Naive thymus-derived CD4-positive, alpha-beta T cell (primary cell): Measurements from ENCODE around the gene PMF1. TPM values are rescaled to one million over a fixed set of nuclear protein-coding genes. Genes with fewer than 3 reads are reported as not detected.

ENCODE experiments used
- ATAC-seq: fragments of 150-1000 bp; cut with Tn5 transposase; 2 replicates; pipeline ENCODE4 v1.10.0; 2021; ENCODE audit warnings: mild to moderate bottlenecking, moderate library complexity
- CTCF ChIA-PET: fragments of 350-600 bp; sonication (Branson Sonifier 250); formaldehyde crosslinking; loops from one replicate; lab custom pipeline; 2021; ENCODE audit warnings: antibody characterized with exemption; lab: Charles Lee
- POLR2A ChIA-PET: fragments of 350-600 bp; sonication (Branson Sonifier 250); formaldehyde crosslinking; loops from one replicate; lab custom pipeline; 2021; ENCODE audit warnings: antibody characterized with exemption, inconsistent platforms; lab: Charles Lee
- DNase-seq, 9 donors: peaks; one replicate each; pipeline versions ENCODE4 v3.0.0 to v3.0.0-alpha.2; 2020 to 2022; ENCODE audit warnings: mixed read lengths in 1 of 9
- H3K27ac ChIP-seq: one replicate; pipeline ENCODE4 v1.7.0; 2013; ENCODE audit warnings: mild to moderate bottlenecking, low read depth, low read length, moderate library complexity
- H3K27me3 ChIP-seq, 2 donors: one replicate each; pipeline ENCODE4 v1.7.0; 2013; ENCODE audit warnings: low read length in 2 of 2, mild to moderate bottlenecking in 2 of 2, moderate library complexity in 2 of 2; ENCODE audit not compliant: control insufficient read depth in 2 of 2, insufficient read depth in 2 of 2
- H3K36me3 ChIP-seq, 3 experiments: 1 replicate in 2 of 3; 2 replicates in 1 of 3; pipeline ENCODE4 v1.7.0; 2013; ENCODE audit warnings: low read length in 3 of 3, mild to moderate bottlenecking in 3 of 3, moderate library complexity in 1 of 3; ENCODE audit not compliant: insufficient read depth in 3 of 3, control insufficient read depth in 2 of 3
- H3K4me1 ChIP-seq, 2 donors: one replicate each; pipeline ENCODE4 v1.7.0; 2013; ENCODE audit warnings: low read length in 2 of 2, mild to moderate bottlenecking in 2 of 2, moderate library complexity in 1 of 2; ENCODE audit not compliant: control insufficient read depth in 2 of 2, insufficient read depth in 2 of 2
- H3K4me3 ChIP-seq: 2 replicates; pipeline ENCODE4 v1.7.0; 2013; ENCODE audit warnings: mild to moderate bottlenecking, low read length
- H3K9me3 ChIP-seq, 3 experiments: 1 replicate in 2 of 3; 2 replicates in 1 of 3; pipeline ENCODE4 v1.7.0; 2013; ENCODE audit warnings: low read length in 3 of 3; ENCODE audit not compliant: control insufficient read depth in 2 of 3
- H3K27ac Mint-ChIP-seq, 9 donors: one replicate each; pipeline ENCODE4 v1.8.0; 2020 to 2022; ENCODE audit warnings: mixed read lengths in 9 of 9, mild to moderate bottlenecking in 8 of 9, moderate library complexity in 5 of 9, inconsistent platforms in 2 of 9
- H3K27me3 Mint-ChIP-seq, 5 donors: one replicate each; pipeline ENCODE4 v1.8.0; 2021 to 2022; ENCODE audit warnings: mixed read lengths in 5 of 5, mild to moderate bottlenecking in 1 of 5
- H3K36me3 Mint-ChIP-seq, 5 donors: one replicate each; pipeline ENCODE4 v1.8.0; 2020 to 2022; ENCODE audit warnings: mixed read lengths in 5 of 5, mild to moderate bottlenecking in 3 of 5, inconsistent platforms in 1 of 5
- H3K4me1 Mint-ChIP-seq, 7 donors: one replicate each; pipeline ENCODE4 v1.8.0; 2020 to 2022; ENCODE audit warnings: mixed read lengths in 7 of 7, mild to moderate bottlenecking in 3 of 7, inconsistent platforms in 1 of 7
- H3K4me3 Mint-ChIP-seq, 10 donors: one replicate each; pipeline ENCODE4 v1.8.0; 2020 to 2022; ENCODE audit warnings: mild to moderate bottlenecking in 10 of 10, mixed read lengths in 10 of 10, moderate library complexity in 6 of 10, inconsistent platforms in 2 of 10
- H3K9me3 Mint-ChIP-seq, 11 donors: one replicate each; pipeline ENCODE4 v1.8.0; 2020 to 2022; ENCODE audit warnings: mixed read lengths in 11 of 11, mild to moderate bottlenecking in 4 of 11, inconsistent platforms in 1 of 11, moderate library complexity in 1 of 11
- intact Hi-C, 2 donors: fragments of 100-400 bp; cut with micrococcal nuclease; formaldehyde crosslinking; loops; one replicate each; pipeline ENCODE4 v1.15.1; 2023
- polyA plus RNA-seq, 2 donors: library from polyadenylated mRNA; unstranded; fragments of 300-500 nt; fragmentation: Illumina TruSeq; gene quantifications; one replicate each; pipeline ENCODE4 v1.2.3, GENCODE V29; 2021
- total RNA-seq, 6 experiments: library from RNA in 5 of 6; stranded (reverse) in 5 of 6; gene quantifications; 1 replicate in 5 of 6; 2 replicates in 1 of 6; pipeline ENCODE4 v1.2.3 and lab custom pipeline; 2021 to 2026

The PMF1 gene, protein sequence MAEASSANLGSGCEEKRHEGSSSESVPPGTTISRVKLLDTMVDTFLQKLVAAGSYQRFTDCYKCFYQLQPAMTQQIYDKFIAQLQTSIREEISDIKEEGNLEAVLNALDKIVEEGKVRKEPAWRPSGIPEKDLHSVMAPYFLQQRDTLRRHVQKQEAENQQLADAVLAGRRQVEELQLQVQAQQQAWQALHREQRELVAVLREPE
- 10 to 100 TPM; 42.2 to 76.1 (median 58.2) TPM for total RNA-seq
- polyA plus RNA-seq, result 10 to 100 TPM; 72.4 to 81.2 TPM
- total RNA-seq (lab: John Stamatoyannopoulos, UW), result 16.8 reads per million, percentile 46 among the genes with 10 or more reads in this experiment

DNA sequence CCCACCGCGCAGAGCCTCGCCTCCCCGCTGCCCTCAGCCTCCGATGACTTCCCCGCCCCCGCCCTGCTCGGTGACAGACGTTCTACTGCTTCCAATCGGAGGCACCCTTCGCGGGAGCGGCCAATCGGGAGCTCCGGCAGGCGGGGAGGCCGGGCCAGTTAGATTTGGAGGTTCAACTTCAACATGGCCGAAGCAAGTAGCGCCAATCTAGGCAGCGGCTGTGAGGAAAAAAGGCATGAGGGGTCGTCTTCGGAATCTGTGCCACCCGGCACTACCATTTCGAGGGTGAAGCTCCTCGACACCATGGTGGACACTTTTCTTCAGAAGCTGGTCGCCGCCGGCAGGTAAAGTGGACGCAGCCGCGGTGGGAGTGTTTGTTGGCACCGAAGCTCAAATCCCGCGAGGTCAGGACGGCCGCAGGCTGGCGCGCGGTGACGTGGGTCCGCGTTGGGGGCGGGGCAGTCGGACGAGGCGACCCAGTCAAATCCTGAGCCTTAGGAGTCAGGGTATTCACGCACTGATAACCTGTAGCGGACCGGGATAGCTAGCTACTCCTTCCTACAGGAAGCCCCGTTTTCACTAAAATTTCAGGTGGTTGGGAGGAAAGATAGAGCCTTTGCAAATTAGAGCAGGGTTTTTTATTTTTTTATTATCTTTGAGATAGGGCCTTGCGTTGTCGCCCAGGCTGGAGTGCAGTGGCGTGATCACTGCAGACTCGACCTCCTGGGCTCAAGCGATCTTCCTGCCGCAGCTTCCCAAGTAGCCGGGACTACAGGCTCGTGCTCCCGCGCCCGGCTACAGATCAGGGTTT, at the start of gene PMF1:
Gene PMF1, plus strand, starts transcription at position 175 of the 811 bp plus-strand sequence. Its CDS starts 9 bp downstream, at position 184.
- ChIA-PET CTCF (interaction anchor here (0.6 to 1.6 kb wide), 7 partner anchors 11 to 1257 kb away, joined by 3 to 11 read pairs (median 3); partner anchors contain the start of genes PBXIP1 and SLC25A44), POLR2A (interaction anchor here (0.6 to 3.1 kb wide), 25 partner anchors 9 to 968 kb away, joined by 3 to 30 read pairs (median 3); partner anchors contain the start of genes MEF2D, PRCC, SLC25A44 and SMG5)
- Mint-ChIP-seq H3K36me3 (peaks cover 3 to 30% (median 21%) of the 10 kb centered on the region in 5 donors), H3K27me3 (no peaks in the 10 kb centered on the region), H3K4me3 (peak within 1 kb of the TSS; percentile 90 to 99 (median 96)), H3K4me1 (peaks cover 20 to 58% (median 41%) of the 10 kb centered on the region in 7 donors), H3K27ac (peak within 1 kb of the TSS; percentile 98 to 100 (median 99)), H3K9me3 (no peaks in the 10 kb centered on the region)
- DNase-seq, result peak; percentile 83 to 97 (median 95)
- peaks cover 0 to 36% (median 0%) of the 10 kb centered on the region in 3 experiments for H3K36me3 ChIP-seq
- peak; percentile 98 for ATAC-seq
- peaks cover 8 to 17% of the 10 kb centered on the region in 2 donors for H3K4me1 ChIP-seq
- peak within 1 kb of the TSS; percentile 85 for H3K4me3 ChIP-seq
- H3K27me3 ChIP-seq, result no peaks in the 10 kb centered on the region
- H3K27ac ChIP-seq, result peak within 1 kb of the TSS; percentile 94
- intact Hi-C loops, result loop anchor here (1.0 to 10.0 kb wide), 10 partner anchors 12 to 528 kb away; partner anchors contain the start of genes CCT3 (in 2 of the 2), TSACC (in 2 of the 2), GON4L (in 1 of the 2) and LAMTOR2 (in 1 of the 2)
- no peaks in the 10 kb centered on the region for H3K9me3 ChIP-seq

DNA sequence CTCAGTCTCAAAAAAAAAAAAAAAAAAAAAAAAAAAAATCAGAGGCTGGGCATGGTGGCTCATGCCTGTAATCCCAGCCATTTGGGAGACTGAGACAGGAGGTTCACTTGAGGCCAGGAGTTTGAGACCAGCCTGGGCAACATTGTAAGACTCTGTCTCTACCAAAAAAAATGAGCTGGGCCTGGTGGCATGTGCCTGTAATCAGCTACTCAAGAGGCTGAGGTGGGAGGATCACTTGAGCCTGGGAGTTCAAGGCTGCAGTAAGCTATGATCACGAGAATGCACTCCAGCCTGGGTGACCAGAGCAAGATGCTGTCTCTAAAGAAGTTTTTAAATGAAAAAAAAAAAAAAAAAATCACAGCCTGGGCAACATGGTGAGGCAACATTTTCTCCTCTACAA, 49.1 kb upstream of the PMF1 start:
- DNase-seq (no peak), ATAC-seq (no peak)
- no peak overlapping the region for H3K27ac Mint-ChIP-seq
- H3K27me3 ChIP-seq, result no peaks in the 10 kb centered on the region
- peaks cover 0 to 3% (median 0%) of the 10 kb centered on the region in 11 donors for H3K9me3 Mint-ChIP-seq
- POLR2A ChIA-PET, result interaction anchor here (0.5 to 1.4 kb wide), 3 partner anchors 10 to 752 kb away, joined by 3 to 6 read pairs (median 4); no protein-coding TSS in a partner anchor
- intact Hi-C loops, result no loop called here
- CTCF ChIA-PET, result interaction anchor here (1.7 kb wide), 1 partner anchor 17 kb away, joined by 5 read pairs; no protein-coding TSS in a partner anchor
- H3K9me3 ChIP-seq, result no peaks in the 10 kb centered on the region
- peaks cover 4 to 29% (median 15%) of the 10 kb centered on the region in 7 donors for H3K4me1 Mint-ChIP-seq
- no peak overlapping the region for H3K4me3 ChIP-seq
- no peaks in the 10 kb centered on the region for H3K27me3 Mint-ChIP-seq
- peaks cover 0 to 7% (median 0%) of the 10 kb centered on the region in 5 donors for H3K36me3 Mint-ChIP-seq
- H3K27ac ChIP-seq, result no peak overlapping the region
- H3K4me3 Mint-ChIP-seq, result no peak overlapping the region
- H3K36me3 ChIP-seq, result no peaks in the 10 kb centered on the region
- H3K4me1 ChIP-seq, result peaks cover 3 to 5% of the 10 kb centered on the region in 2 donors

DNA sequence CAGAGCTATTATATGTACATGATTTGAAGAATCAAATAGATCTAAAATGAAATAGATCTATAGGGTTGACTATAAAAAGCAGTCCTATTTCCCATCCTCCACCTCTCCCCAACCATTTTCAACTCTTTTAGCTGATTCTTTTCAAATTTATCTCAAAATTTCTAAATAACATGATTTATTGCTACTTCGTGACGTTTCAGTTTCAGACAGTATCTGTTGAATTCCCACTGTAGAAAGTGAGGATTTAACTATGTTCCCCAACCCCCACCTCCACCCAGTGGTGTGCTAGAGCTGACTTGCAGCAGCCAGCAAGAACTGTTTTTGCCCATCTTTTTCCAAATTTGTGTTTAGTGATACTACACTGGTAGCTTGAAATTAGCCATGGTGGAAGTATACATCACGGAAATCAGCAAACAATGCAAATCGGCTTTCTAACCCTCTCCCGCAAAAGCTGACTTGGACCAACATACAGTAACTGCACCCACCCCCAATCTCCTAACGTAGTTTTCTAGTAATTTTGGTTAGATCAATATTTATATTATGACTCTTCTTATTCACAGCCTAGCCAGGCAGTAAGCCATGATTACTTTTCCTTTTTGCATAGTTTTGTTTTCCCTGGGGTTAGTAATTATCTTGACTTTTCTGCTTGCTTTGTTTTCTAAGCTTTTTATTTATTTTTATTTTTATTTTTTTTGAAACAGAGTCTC, 48.5 kb upstream of the PMF1 start:
- peaks cover 0 to 7% (median 0%) of the 10 kb centered on the region in 5 donors for H3K36me3 Mint-ChIP-seq
- DNase-seq (no peak), ATAC-seq (no peak)
- no peak overlapping the region for H3K4me3 Mint-ChIP-seq
- H3K27me3 ChIP-seq, result no peaks in the 10 kb centered on the region
- peaks cover 4 to 26% (median 15%) of the 10 kb centered on the region in 7 donors for H3K4me1 Mint-ChIP-seq
- H3K9me3 ChIP-seq, result no peaks in the 10 kb centered on the region
- CTCF ChIA-PET, result interaction anchor here (1.7 kb wide), 1 partner anchor 17 kb away, joined by 5 read pairs; no protein-coding TSS in a partner anchor
- no peaks in the 10 kb centered on the region for H3K27me3 Mint-ChIP-seq
- H3K4me3 ChIP-seq, result no peak overlapping the region
- H3K27ac ChIP-seq, result no peak overlapping the region
- H3K9me3 Mint-ChIP-seq, result peaks cover 0 to 3% (median 0%) of the 10 kb centered on the region in 11 donors
- H3K36me3 ChIP-seq, result no peaks in the 10 kb centered on the region
- intact Hi-C loops, result no loop called here
- POLR2A ChIA-PET, result interaction anchor here (0.5 to 1.6 kb wide), 5 partner anchors 9 to 752 kb away, joined by 3 to 6 read pairs (median 4); partner anchors contain the start of gene PMF1
- H3K27ac Mint-ChIP-seq, result no peak overlapping the region
- H3K4me1 ChIP-seq, result peaks cover 3 to 5% of the 10 kb centered on the region in 2 donors

DNA sequence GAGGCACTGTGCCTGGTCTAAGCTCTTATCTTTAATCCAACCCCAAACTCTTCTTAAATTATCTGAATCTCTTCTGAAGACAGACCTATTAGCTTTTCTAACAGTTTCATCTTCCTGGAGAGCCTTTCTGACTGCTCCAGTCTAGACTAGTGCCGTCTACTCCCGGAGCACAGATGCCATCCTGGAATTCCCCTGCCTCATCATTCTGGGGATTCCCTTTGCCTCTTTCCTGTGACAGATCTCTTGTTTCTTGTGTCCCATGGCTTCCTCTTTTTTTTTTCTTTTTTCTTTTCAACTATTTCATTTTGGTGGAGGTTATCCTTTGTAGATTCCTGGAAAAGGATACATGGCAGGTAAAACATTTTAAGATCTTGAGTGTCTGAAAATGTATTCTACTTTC, 47.7 kb upstream of the PMF1 start:
- ChIA-PET POLR2A (interaction anchor here (0.6 to 1.6 kb wide), 3 partner anchors 8 to 48 kb away, joined by 4 to 6 read pairs (median 5); partner anchors contain the start of gene PMF1), CTCF (interaction anchor here (0.6 kb wide), 1 partner anchor 39 kb away, joined by 3 read pairs; no protein-coding TSS in a partner anchor)
- H3K4me3 ChIP-seq, result no peak overlapping the region
- no peaks in the 10 kb centered on the region for H3K9me3 ChIP-seq
- peaks cover 3 to 5% of the 10 kb centered on the region in 2 donors for H3K4me1 ChIP-seq
- intact Hi-C loops, result no loop called here
- ATAC-seq (no peak), DNase-seq (no peak)
- no peaks in the 10 kb centered on the region for H3K27me3 ChIP-seq
- no peak overlapping the region for H3K4me3 Mint-ChIP-seq
- H3K36me3 ChIP-seq, result no peaks in the 10 kb centered on the region
- H3K36me3 Mint-ChIP-seq, result peaks cover 0 to 7% (median 0%) of the 10 kb centered on the region in 5 donors
- H3K27ac ChIP-seq, result no peak overlapping the region
- peaks cover 4 to 20% (median 12%) of the 10 kb centered on the region in 7 donors for H3K4me1 Mint-ChIP-seq
- H3K27me3 Mint-ChIP-seq, result no peaks in the 10 kb centered on the region
- H3K27ac Mint-ChIP-seq, result no peak overlapping the region
- peaks cover 0 to 3% (median 0%) of the 10 kb centered on the region in 11 donors for H3K9me3 Mint-ChIP-seq

DNA sequence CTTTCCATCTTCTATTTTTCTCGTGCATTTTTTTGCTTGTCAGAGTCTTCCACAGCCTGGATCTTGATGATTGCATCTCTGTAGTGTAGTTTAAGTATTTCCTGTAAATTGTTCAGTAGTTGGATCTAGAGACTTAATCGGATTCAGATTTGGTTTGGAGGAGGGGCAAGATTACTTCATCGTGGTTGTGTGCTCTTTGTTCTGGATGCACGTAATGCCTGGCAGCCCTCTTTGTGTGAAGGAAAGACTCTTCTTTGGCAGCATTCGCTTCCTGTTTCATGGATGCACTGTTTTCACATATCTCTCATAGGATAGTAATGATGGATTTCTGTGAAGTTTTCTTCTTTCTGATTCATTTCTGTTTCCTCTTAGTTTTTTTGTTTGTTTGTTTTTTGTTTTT, 45.3 kb upstream of the PMF1 start:
- POLR2A ChIA-PET, result no interaction called here
- H3K27me3 Mint-ChIP-seq, result no peaks in the 10 kb centered on the region
- Histone ChIP-seq H3K27ac (no peak overlapping the region), H3K36me3 (no peaks in the 10 kb centered on the region), H3K27me3 (no peaks in the 10 kb centered on the region), H3K4me1 (no peaks in the 10 kb centered on the region), H3K9me3 (no peaks in the 10 kb centered on the region), H3K4me3 (no peak overlapping the region)
- H3K4me3 Mint-ChIP-seq, result no peak overlapping the region
- no peak for ATAC-seq
- intact Hi-C loops, result no loop called here
- DNase-seq, result no peak
- peaks cover 0 to 7% (median 0%) of the 10 kb centered on the region in 5 donors for H3K36me3 Mint-ChIP-seq
- H3K9me3 Mint-ChIP-seq, result peaks cover 0 to 3% (median 0%) of the 10 kb centered on the region in 11 donors
- H3K4me1 Mint-ChIP-seq, result peaks cover 0 to 8% (median 0%) of the 10 kb centered on the region in 7 donors
- CTCF ChIA-PET, result interaction anchor here (1.1 kb wide), 1 partner anchor 24 kb away, joined by 3 read pairs; no protein-coding TSS in a partner anchor
- H3K27ac Mint-ChIP-seq, result peak overlapping the region in 1 of 9 donors; percentile 41
